Stimulated activated CD8-positive, alpha-beta memory T cell treated with anti-CD3 and anti-CD28 coated beads, Interleukin-12 subunit alpha, Interleukin-12 subunit beta, amount 100 ng/mL, for 4 hours (primary cell): ENCODE data around the gene MTX2.

Experiments
- DNase-seq: peaks from one replicate; pipeline ENCODE4 v3.0.0-alpha.2; 2020; ENCODE audit warnings: low read depth

The MTX2 gene

GRCh38 chr2:176269319-176270099, at the start of gene MTX2:
TSS of gene MTX2 (plus strand) at chr2:176269442. CDS start at chr2:176269630, 188 bp downstream.
- peak; percentile 54 for DNase-seq

DNA sequence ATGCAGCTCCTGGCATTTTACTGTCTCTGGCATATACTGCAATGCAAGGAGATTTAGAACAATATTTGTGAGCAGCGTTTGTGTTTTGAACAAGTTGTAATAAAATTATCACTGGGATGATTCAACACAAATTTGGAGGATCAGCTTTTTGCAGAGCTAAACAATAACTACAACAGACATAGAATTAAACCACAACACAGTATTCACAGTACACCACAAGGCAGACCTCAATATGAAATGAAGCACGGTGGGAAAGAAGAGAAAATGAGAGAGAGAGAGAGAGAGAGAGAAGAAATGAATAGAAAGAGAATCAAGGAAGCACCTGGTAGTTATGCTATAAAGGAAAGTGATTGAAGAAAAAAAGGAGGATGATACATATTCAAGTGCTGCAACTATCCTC, 41.4 kb upstream of the MTX2 start:
- no peak for DNase-seq

DNA sequence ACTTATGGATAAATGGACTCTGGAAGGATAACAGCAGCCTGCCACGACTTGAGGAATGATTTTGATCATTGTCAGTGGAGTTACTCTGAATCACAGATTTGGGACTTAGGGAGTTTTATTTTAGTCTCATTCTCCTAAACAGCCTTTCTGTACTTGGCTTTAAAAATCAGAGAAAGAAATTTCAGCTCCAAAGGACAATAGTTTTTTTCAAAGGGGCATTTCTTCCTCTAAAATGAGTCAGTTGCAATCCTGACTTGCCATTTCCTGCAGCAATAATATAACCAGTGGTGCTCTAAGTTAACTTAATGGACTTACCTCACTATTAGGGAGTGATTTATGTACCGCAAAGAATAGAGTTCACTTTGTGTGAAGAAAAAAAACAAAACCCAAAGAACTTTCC, 35.1 kb upstream of the MTX2 start:
- DNase-seq: no peak

GRCh38 chr2:176234940-176235339, 34.3 kb upstream of the MTX2 start:
- no peak for DNase-seq

- DNase-seq: no peak
Observed at GRCh38 chr2:176237456-176237855, 31.8 kb upstream of the MTX2 start.

DNA sequence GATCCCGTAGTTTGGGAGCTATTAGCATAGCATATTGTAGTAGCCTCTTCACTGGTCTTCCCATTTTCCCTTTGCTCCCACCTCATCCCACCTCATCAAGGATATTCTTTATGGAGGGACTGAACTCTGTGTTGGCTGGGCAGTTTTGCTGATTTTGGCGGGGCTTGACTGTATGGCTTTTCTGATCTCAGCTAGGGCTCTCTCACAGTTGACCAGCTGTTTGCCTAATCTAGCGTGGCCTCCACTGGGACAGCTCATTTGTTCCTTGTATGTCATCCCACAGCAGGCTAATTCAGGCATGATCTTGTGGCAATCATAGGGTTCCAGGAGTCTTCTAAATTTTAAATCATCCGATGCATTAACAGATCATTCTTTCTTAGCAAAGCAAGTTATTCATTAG, 30.2 kb upstream of the MTX2 start:
- DNase-seq: no peak

DNA sequence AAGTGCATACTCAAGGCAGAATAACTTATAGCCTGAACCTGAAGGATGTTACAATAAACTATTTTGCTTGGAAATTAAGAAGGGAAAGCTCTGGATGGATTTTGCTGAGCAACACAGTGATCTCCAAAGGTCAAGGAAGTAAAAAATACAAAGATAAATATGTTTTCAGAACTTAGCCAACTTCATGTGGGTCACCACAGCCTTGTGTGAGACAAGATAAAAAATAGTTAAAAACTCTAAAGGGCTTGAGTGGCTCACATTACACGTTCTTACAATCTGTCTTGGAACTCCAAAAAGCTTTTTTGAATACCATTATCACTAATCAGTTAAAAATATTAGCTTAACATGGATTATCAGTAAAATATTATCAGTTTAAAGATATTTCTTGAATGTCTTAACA, 28.9 kb upstream of the MTX2 start:
- no peak for DNase-seq

DNA sequence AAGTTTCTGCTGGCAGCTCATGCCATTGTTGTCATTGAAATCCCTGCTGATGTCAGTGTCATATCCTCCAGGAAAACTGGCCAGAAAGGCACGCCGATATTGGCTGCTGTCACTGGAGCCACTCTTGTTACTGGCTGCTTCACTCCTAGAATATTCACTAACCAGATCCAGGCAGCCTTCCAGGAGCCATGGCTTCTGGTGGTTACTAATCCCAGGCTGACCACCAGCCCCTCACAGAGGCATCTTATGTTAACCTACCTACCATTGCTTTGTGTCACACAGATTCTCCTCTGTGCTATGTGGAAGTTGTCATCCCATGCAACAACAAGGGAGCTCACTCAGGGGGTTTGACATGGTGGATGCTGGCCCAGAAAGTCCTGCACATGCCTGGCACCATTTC, 27.0 kb upstream of the MTX2 start:
- DNase-seq: no peak

GRCh38 chr2:176246331-176246730, 22.9 kb upstream of the MTX2 start:
- no peak for DNase-seq

DNA sequence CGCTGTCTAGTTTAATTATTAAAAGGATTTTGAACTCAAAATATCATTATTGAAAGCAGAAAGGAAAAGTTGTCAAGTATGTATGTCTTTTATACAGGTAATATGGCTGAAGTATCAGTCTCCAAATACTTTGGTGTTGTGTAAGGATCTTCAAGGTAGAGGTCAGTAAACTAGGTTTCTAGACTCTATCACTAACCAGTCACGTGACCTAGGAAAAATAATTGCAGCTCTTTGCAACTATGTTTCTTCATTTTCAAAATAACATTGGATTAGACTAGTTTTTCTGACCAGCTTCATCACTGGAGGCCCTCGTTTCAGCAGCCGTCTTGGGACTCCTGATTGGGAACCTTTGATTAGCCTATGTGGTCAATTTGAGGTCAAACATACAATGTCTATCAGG, 21.4 kb upstream of the MTX2 start:
- no peak for DNase-seq

DNA sequence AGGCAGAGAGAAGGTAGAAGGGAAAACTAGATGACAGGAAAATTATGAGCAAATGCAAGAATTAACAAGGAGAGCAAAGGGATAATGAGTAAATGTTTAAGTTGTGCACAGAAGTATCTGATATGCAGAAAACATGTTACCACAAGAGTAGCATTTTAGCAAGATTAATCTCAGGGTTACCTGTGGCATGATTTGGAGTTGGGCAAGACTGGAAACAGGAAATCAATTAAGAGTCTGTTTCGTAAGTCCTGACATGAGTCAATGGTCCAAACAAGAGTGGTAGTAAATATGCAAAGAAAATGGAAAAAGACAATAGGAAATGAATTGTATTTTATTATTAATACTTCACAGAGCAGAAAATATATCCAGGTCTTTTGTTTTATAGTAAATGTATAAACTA, 17.3 kb upstream of the MTX2 start:
- DNase-seq: no peak

DNA sequence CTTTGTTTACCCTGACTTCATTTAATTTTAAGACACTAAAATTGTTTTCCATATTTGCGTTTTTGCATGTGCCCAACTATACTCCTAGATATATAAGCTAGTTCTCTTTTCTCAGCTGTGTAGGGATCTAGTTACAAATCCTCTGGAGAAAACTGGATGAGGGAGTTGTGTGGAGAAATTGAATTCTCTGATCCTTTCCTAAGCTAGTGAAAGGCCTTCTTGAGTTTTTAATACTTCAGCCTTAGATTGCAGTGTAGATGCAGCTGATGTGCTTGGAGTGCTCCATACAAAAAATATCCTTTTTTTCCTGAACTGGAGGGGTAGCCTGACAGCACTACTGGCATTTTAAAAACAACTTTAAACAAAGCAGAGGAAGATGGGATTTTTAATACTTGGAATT, 8.6 kb upstream of the MTX2 start:
- no peak for DNase-seq

- no peak for DNase-seq
Observed at GRCh38 chr2:176261136-176261535, 8.1 kb upstream of the MTX2 start.

- no peak for DNase-seq
Observed at GRCh38 chr2:176268976-176269318, 295 bp upstream of the MTX2 start.

DNA sequence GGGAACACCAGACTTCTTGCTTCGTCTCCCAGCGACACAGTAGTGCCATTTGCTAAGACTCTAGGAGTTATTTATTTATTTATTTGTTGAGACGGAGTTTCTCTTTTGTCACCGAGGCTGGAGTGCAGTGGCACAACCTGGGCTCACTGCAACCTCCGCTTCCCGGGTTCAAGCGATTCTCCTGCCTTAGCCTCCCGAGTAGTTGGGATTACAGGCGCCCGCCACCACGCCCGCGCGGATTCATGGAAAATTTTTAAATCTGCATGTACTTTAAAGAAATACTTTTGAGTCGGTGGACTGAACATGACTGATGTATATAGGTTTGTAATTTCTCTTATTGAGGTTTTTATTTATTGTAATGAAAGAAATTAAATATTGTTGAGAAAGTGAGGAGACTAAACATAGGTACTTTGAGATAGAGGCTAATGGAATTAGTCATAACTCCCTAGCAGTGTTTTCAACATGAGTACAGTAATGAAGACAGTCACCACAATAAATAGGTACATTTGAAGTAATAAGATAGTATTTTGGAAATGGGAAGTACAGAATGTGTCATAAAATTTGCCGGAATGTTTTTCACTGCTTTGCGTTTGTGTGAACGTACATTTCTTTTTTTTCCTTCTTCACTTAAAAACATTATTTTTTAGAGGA, 983 bp downstream of the MTX2 start:
- no peak for DNase-seq

GRCh38 chr2:176272870-176273459, 3.7 kb downstream of the MTX2 start:
- DNase-seq: no peak

DNA sequence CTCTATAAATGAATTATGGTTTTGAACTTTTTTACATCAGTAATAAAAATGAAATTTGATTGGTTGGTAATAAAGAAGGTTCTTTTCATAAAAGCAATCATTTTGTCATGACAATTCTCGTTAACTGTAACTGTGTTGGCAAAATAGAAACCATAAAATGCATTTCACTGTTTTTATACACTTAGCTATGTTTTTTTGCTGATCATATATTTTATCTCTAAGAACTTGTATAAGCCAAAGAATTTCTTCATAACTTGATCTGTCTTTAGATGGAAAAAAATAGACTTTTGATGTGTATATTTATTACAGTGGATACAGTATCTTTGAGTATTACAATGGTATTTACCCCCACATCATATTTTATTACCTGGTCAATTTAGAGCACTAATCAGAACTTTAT, 9.7 kb downstream of the MTX2 start:
- DNase-seq: no peak

DNA sequence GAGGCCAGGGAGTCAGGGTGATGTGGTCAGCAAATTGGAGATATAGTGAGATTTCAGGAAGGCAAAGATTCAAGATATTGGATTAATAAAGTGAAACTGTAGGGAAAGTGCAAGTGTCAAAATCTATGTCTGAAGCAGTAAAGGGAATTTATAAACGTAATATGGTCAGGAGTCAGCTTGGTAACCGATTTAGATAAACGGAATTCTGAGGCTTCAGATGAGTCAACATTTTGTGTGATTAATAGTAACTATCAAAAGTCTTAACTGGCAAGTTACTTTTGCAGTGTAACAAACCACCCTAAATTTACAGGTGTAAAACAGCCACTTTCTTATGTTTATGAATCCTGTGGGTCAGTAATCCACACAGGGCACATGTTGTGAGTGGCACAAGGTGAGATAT, 10.9 kb downstream of the MTX2 start:
- DNase-seq: no peak

DNA sequence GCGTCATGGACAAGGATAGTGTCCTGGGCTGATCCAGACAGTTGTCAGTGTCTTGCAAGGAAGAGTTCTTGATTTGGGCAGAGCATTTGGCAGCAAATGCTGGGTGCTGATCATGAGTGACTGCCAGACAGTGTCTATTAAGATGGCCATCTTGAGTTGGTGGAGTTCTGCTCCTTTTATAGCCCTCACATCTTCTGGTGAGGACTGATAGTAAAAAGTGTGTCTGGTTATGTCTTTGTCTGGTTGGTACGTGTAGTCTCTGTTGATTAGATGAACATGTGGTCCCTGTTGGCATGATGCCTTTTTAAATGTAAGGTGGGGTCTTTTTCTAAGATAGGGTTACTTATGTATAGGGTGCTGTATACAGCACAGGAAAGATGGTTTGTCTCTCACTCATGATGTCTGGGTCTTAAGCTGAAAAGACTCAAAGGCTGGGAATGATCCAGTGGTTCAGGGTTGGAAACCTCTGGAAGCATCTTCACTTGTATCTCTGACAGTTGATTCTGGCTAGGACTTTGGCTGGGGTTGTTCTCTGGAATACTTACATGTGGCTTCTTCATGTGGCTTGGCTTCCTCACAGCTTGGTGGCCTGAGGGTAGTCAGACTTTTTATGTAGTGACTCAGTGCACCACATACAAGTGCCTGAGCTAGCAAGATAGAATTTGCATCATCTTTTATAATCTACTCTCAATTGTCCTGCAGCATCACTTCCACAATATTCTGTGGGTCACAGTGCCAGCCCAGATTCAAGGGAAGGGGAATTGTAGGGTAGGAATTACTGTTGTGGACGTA, 11.8 kb downstream of the MTX2 start:
- DNase-seq: no peak

GRCh38 chr2:176283291-176284068, 14.2 kb downstream of the MTX2 start:
- DNase-seq: no peak

GRCh38 chr2:176284461-176285049, 15.3 kb downstream of the MTX2 start:
- DNase-seq: no peak

GRCh38 chr2:176285321-176285720, 16.1 kb downstream of the MTX2 start:
- no peak for DNase-seq
